HepG2 (cell line): ENCODE data around the gene CPA5. TPM values are rescaled to one million over a fixed set of nuclear protein-coding genes. Genes with fewer than 3 reads are reported as not detected.

Experiments
- ATAC-seq: fragments of 200-7000 bp; cut with Tn5 transposase; 3 replicates; pipeline ENCODE4 v1.9.1; 2020; ENCODE audit warnings: mild to moderate bottlenecking, moderate library complexity
- BruUV-seq: library from RNA; stranded (reverse); fragments of 400-500 nt; replicated peaks from 2 replicates; lab custom pipeline; 2021; lab: Mats Ljungman, UMichigan
- CTCF ChIA-PET: fragments of 300-600 bp; formaldehyde crosslinking; extraction: SDS; loops from one replicate; lab custom pipeline; 2021; ENCODE audit warnings: low total read pairs, inconsistent platforms, low intra/inter-chr PET ratio; lab: Yijun Ruan, JAX
- POLR2A ChIA-PET: fragments of 350-600 bp; sonication (Branson Sonifier 250); formaldehyde crosslinking; loops from one replicate; lab custom pipeline; 2020; ENCODE audit warnings: antibody characterized with exemption, inconsistent platforms; lab: Yijun Ruan, JAX
- DNase-seq: peaks from one replicate; pipeline ENCODE4 v3.0.0-alpha.2; 2015; ENCODE audit warnings: low spot score
- FAIRE-seq: peaks from 3 replicates; lab custom pipeline; 2011; peaks lifted over from hg19 to GRCh38; lab: Jason Lieb, UNC
- H2AFZ ChIP-seq: one replicate; pipeline ENCODE4 v1.6.1; 2011; ENCODE audit warnings: low read length, inconsistent platforms
- H3K27ac ChIP-seq: fragments of 300-600 bp; 3 replicates; pipeline ENCODE4 v1.8.0; 2011; ENCODE audit warnings: mixed run types, mild to moderate bottlenecking, mixed read lengths, low read length, inconsistent platforms; ENCODE audit not compliant: insufficient read depth; ENCODE audit errors: extremely low read length
- H3K27me3 ChIP-seq, 2 experiments: fragments of 200-600 bp in 1 of 2; 2 replicates in 1 of 2; 3 replicates in 1 of 2; pipeline versions ENCODE4 v1.6.0 to v1.8.0; 2011; ENCODE audit warnings: low read length in 2 of 2, mild to moderate bottlenecking in 2 of 2, moderate library complexity in 2 of 2, inconsistent platforms in 1 of 2; ENCODE audit not compliant: insufficient read depth in 2 of 2, control insufficient read depth in 1 of 2
- H3K36me3 ChIP-seq, 2 experiments: fragments of 200-600 bp in 1 of 2; replicated peaks in 1 of 2; 2 replicates in 1 of 2; 3 replicates in 1 of 2; pipeline versions ENCODE4 v1.5.1 to v1.8.0; 2011; ENCODE audit warnings: low read length in 2 of 2, inconsistent platforms in 1 of 2; ENCODE audit not compliant: insufficient read depth in 2 of 2, control insufficient read depth in 1 of 2
- H3K4me1 ChIP-seq: 2 replicates; pipeline ENCODE4 v1.5.1; 2012; ENCODE audit warnings: low read length, inconsistent platforms; ENCODE audit not compliant: insufficient read depth
- H3K4me2 ChIP-seq: 2 replicates; pipeline ENCODE4 v1.6.0; 2011; ENCODE audit warnings: low read depth, low read length, inconsistent platforms
- H3K4me3 ChIP-seq, 3 experiments: fragments of 200-600 bp in 1 of 3; sonication (generic), shearing (Covaris generic) in 1 of 3; replicated peaks in 1 of 3; 2 replicates each; pipeline ENCODE4 v1.5.1; 2011 to 2016; ENCODE audit warnings: low read length in 3 of 3, inconsistent platforms in 2 of 3, low read depth in 2 of 3, mild to moderate bottlenecking in 2 of 3, control low read depth in 1 of 3, mixed read lengths in 1 of 3; ENCODE audit not compliant: insufficient read depth in 1 of 3
- H3K79me2 ChIP-seq: one replicate; pipeline ENCODE4 v1.6.1; 2011; ENCODE audit warnings: low read length, inconsistent platforms; ENCODE audit not compliant: insufficient read depth
- H3K9ac ChIP-seq: 2 replicates; pipeline ENCODE4 v1.6.0; 2011; ENCODE audit warnings: mild to moderate bottlenecking, low read depth, low read length, inconsistent platforms; ENCODE audit not compliant: insufficient read depth
- H3K9me3 ChIP-seq: 2 replicates; pipeline ENCODE4 v1.5.1; 2012; ENCODE audit warnings: mild to moderate bottlenecking, low read length
- H4K20me1 ChIP-seq: 2 replicates; pipeline ENCODE4 v1.6.0; 2011; ENCODE audit warnings: inconsistent platforms, mild to moderate bottlenecking, low read length, moderate library complexity; ENCODE audit not compliant: insufficient read depth
- ARID5B ChIP-seq: IDR thresholded peaks from 2 replicates; pipeline ENCODE4 v1.4.0; 2020; ENCODE audit warnings: mild to moderate bottlenecking, missing genetic modification reagents
- ATF7-NPFF ChIP-seq: sonication (generic); formaldehyde crosslinking; IDR thresholded peaks from 2 replicates; pipeline ENCODE4 v1.8.1; 2023; ENCODE audit warnings: mild to moderate bottlenecking, low read depth, missing genetic modification reagents, moderate library complexity
- HINFP ChIP-seq: sonication (generic); formaldehyde crosslinking; IDR thresholded peaks from 2 replicates; pipeline ENCODE4 v1.4.0; 2020; ENCODE audit warnings: low read depth, mild to moderate bottlenecking, missing genetic modification reagents
- IKZF4 ChIP-seq: sonication (generic); formaldehyde crosslinking; IDR thresholded peaks from 2 replicates; pipeline ENCODE4 v1.5.1; 2020; ENCODE audit warnings: borderline replicate concordance, mild to moderate bottlenecking, low read depth, missing genetic modification reagents; ENCODE audit errors: not compliant biosample characterization
- MTF1 ChIP-seq: sonication (generic); formaldehyde crosslinking; IDR thresholded peaks from 2 replicates; pipeline ENCODE4 v1.5.0; 2020; ENCODE audit warnings: missing genetic modification reagents
- SETDB1 ChIP-seq: sonication (generic); formaldehyde crosslinking; IDR thresholded peaks from 2 replicates; pipeline ENCODE4 v1.5.1; 2020; ENCODE audit warnings: missing genetic modification reagents, mild to moderate bottlenecking, borderline replicate concordance
- ZNF20 ChIP-seq: sonication (generic); formaldehyde crosslinking; IDR thresholded peaks from 2 replicates; pipeline ENCODE4 v1.4.0; 2020; ENCODE audit warnings: mild to moderate bottlenecking, moderate library complexity, missing genetic modification reagents
- ZNF230 ChIP-seq: sonication (generic); formaldehyde crosslinking; IDR thresholded peaks from 2 replicates; pipeline ENCODE4 v1.4.0; 2020; ENCODE audit warnings: mild to moderate bottlenecking, missing genetic modification reagents
- WGBS: methylation state at CpG from one replicate; pipeline ENCODE4 v1.1.6; 2017; ENCODE audit warnings: low lambda C conversion rate; 5-methylcytosine and 5-hydroxymethylcytosine counted together
- in situ Hi-C: cut with HindIII; loops from 2 replicates; pipeline ENCODE4 v1.10.0; 2017; ENCODE audit warnings: low pct_unique_long_range_greater_than_20kb; ENCODE audit not compliant: extremely low pct_ligation_motif_present
- intact Hi-C: fragments of 100-400 bp; cut with micrococcal nuclease; formaldehyde crosslinking; loops from one replicate; pipeline ENCODE4 v1.10.0; 2022; ENCODE audit not compliant: unreplicated experiment
- polyA plus RNA-seq, 8 experiments: library from polyadenylated mRNA; depleted of rRNA in 3 of 8; stranded (reverse) in 7 of 8; unstranded in 1 of 8; fragments of >200 nt; fragmentation: Illumina TruSeq in 4 of 8; extraction: Trizol in 4 of 8; gene quantifications; 2 replicates each; pipeline versions ENCODE4 v1.2.1 to v1.2.3, GENCODE V29; 2011 to 2016; ENCODE audit warnings: low read depth in 4 of 8, missing spikeins in 1 of 8, mixed read lengths in 1 of 8; ENCODE audit not compliant: insufficient read depth in 1 of 8
- total RNA-seq, 5 experiments: library from RNA; depleted of rRNA; stranded (reverse); fragments of >200 nt; fragmentation: Illumina TruSeq; extraction: Trizol; gene quantifications; 2 replicates each; pipeline ENCODE4 v1.2.3, GENCODE V29; 2016; ENCODE audit warnings: low read depth in 1 of 5
- TF ChIP-seq, protein P1 (sequence below): sonication (generic); formaldehyde crosslinking; IDR thresholded peaks from 2 replicates; pipeline ENCODE4 v1.4.0; 2020; ENCODE audit warnings: mild to moderate bottlenecking, missing genetic modification reagents
- TF ChIP-seq, protein P2 (sequence below): sonication (generic); formaldehyde crosslinking; IDR thresholded peaks from 2 replicates; pipeline ENCODE4 v1.5.0; 2020; ENCODE audit warnings: missing genetic modification reagents, mild to moderate bottlenecking, borderline replicate concordance

The CPA5 gene
- total and polyA plus RNA-seq, 2 of the 13 experiments (the other 11 are each of a cell fraction or from before 2014, with no cell fraction given) = 0.48 TPM; not detected in 1

DNA sequence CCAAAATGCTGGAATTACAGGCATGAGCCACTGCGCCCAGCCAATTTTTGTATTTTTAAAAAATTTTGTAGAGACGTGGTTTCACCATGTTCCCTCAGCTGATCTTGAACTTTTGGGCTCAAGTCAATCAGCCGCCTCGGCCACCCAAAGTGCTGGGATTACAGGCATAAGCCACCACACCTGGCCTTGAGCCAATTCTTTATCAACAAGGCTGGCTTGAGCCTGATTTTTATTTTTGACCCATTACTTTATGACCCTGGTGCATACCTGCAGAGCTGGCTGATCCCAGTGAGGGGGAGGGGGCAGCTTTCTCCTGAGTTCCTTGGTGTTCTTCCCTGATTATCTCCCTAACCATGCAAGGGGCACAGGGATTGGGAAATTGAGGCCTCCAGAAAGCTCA lies 19.8 kb downstream of the CPA5 start:
- DNase-seq (no peak), ATAC-seq (no peak), FAIRE-seq (no peak)
- Histone ChIP-seq H3K4me3 (no peak overlapping the region), H3K9ac (no peak overlapping the region), H3K79me2 (no peaks in the 10 kb centered on the region), H4K20me1 (no peaks in the 10 kb centered on the region), H3K4me2 (no peak overlapping the region), H3K36me3 (no peaks in the 10 kb centered on the region), H3K4me1 (peaks cover 52% of the 10 kb centered on the region), H3K9me3 (no peaks in the 10 kb centered on the region; the same call in 1 of the 2 replicates), H2AFZ (no peak overlapping the region), H3K27me3 (peaks cover 1 to 24% of the 10 kb centered on the region in 2 experiments; a peak in 4 of 5 replicates), H3K27ac (no peak overlapping the region)
- BruUV-seq = no TSS peak
- in situ Hi-C loops = no loop called here
- 44% methylated on average over 4 of the region's 4 CpGs for WGBS
- ChIA-PET POLR2A (no interaction called here), CTCF (no interaction called here)
- TF ChIP-seq SETDB1 (CRISPR knock-in tag) (no peak), MTF1 (CRISPR knock-in tag) (no peak), ZNF20 (CRISPR knock-in tag) (no peak)
- TF ChIP-seq, protein P1, sequence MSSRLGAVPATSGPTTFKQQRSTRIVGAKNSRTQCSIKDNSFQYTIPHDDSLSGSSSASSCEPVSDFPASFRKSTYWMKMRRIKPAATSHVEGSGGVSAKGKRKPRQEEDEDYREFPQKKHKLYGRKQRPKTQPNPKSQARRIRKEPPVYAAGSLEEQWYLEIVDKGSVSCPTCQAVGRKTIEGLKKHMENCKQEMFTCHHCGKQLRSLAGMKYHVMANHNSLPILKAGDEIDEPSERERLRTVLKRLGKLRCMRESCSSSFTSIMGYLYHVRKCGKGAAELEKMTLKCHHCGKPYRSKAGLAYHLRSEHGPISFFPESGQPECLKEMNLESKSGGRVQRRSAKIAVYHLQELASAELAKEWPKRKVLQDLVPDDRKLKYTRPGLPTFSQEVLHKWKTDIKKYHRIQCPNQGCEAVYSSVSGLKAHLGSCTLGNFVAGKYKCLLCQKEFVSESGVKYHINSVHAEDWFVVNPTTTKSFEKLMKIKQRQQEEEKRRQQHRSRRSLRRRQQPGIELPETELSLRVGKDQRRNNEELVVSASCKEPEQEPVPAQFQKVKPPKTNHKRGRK (CRISPR knock-in tag) = no peak
- intact Hi-C loops = no loop called here

DNA sequence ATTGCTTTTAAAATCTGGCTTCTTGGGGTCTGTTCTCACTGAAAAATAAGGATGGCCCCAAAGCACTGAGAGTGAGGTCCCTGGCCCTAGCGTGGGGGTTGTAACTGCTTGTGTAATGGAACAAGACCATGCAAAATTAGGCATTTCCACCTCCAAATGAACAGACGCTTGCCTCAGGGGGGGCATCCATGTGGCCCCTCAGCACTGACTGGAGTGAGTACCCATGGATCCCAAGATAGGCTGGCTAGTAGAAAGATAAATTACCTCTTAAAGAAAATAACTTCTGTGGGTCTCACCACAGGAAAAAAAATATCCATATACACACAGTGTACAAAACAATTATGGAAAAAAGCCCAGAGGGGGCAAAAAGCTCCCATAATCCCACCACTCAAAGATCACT lies 20.5 kb downstream of the CPA5 start:
- H3K4me2 ChIP-seq = no peak overlapping the region
- FAIRE-seq = no peak
- no peak overlapping the region for H3K27ac ChIP-seq
- H2AFZ ChIP-seq = no peak overlapping the region
- no peak overlapping the region for H3K9ac ChIP-seq
- BruUV-seq = no TSS peak
- H3K79me2 ChIP-seq = no peaks in the 10 kb centered on the region
- intact Hi-C loops = loop anchor here (5.0 kb wide), 1 partner anchor 102 kb away; no protein-coding TSS in a partner anchor
- 46% methylated on average over 2 of the region's 2 CpGs for WGBS
- peaks cover 1 to 24% of the 10 kb centered on the region in 2 experiments; a peak in 4 of 5 replicates for H3K27me3 ChIP-seq
- H3K36me3 ChIP-seq = no peaks in the 10 kb centered on the region
- POLR2A ChIA-PET = no interaction called here
- H3K4me1 ChIP-seq = peaks cover 58% of the 10 kb centered on the region
- no peaks in the 10 kb centered on the region for H3K9me3 ChIP-seq
- no peak overlapping the region for H3K4me3 ChIP-seq
- CTCF ChIA-PET = no interaction called here
- no peaks in the 10 kb centered on the region for H4K20me1 ChIP-seq
- ATAC-seq = no peak
- in situ Hi-C loops = no loop called here
- no peak for DNase-seq
- TF ChIP-seq, protein P2, sequence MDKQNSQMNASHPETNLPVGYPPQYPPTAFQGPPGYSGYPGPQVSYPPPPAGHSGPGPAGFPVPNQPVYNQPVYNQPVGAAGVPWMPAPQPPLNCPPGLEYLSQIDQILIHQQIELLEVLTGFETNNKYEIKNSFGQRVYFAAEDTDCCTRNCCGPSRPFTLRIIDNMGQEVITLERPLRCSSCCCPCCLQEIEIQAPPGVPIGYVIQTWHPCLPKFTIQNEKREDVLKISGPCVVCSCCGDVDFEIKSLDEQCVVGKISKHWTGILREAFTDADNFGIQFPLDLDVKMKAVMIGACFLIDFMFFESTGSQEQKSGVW (CRISPR knock-in tag) = no peak
- TF ChIP-seq HINFP (CRISPR knock-in tag) = no peak
- TF ChIP-seq ATF7-NPFF (CRISPR knock-in tag) = no peak
- no peak for TF ChIP-seq IKZF4
- TF ChIP-seq ZNF230 = no peak
- no peak for TF ChIP-seq ARID5B (CRISPR knock-in tag)
